Type B pancreatic cell (in vitro differentiated cells): ENCODE data around the gene PINLYP. TPM values are rescaled to one million over a fixed set of nuclear protein-coding genes. Genes with fewer than 3 reads are reported as not detected.

ENCODE experiments used
- DNase-seq: peaks from one replicate; pipeline ENCODE4 v3.0.0; 2021; ENCODE audit warnings: mixed read lengths; ENCODE audit not compliant: unreplicated experiment; ENCODE audit errors: extremely low spot score
- H3K27ac Mint-ChIP-seq: 2 replicates; pipeline ENCODE4 v1.8.0; 2021; ENCODE audit warnings: mild to moderate bottlenecking, mixed read lengths
- H3K27me3 Mint-ChIP-seq: 2 replicates; pipeline ENCODE4 v1.8.0; 2021; ENCODE audit warnings: mixed read lengths
- H3K36me3 Mint-ChIP-seq: 2 replicates; pipeline ENCODE4 v1.8.0; 2021; ENCODE audit warnings: mixed read lengths
- H3K4me1 Mint-ChIP-seq: one replicate; pipeline ENCODE4 v1.8.0; 2021; ENCODE audit warnings: mixed read lengths; ENCODE audit not compliant: unreplicated experiment
- H3K4me3 Mint-ChIP-seq: 2 replicates; pipeline ENCODE4 v1.8.0; 2021; ENCODE audit warnings: mild to moderate bottlenecking, mixed read lengths
- H3K9me3 Mint-ChIP-seq: 2 replicates; pipeline ENCODE4 v1.8.0; 2021; ENCODE audit warnings: mixed read lengths
- CTCF ChIP-seq: fragments of 200-600 bp; sonication (generic); conservative IDR thresholded peaks from 2 replicates; pipeline ENCODE4 v1.5.0; 2021; ENCODE audit warnings: antibody characterized with exemption, mild to moderate bottlenecking
- long read RNA-seq: library from polyadenylated mRNA; unstranded; transcript quantifications from one replicate; pipeline ENCODE4 v2.0.0, GENCODE V29; 2020
- total RNA-seq: library from RNA; stranded (reverse); gene quantifications from 2 replicates; pipeline ENCODE4 v1.2.1, GENCODE V29; 2021; ENCODE audit warnings: low replicate concordance

Gene PINLYP
- 5.6 and 6.0 TPM in 2 replicates for total RNA-seq
- long read RNA-seq, partial matches to known transcripts: 0 of 1 reads
- long read RNA-seq, other reads (novel, unspliced or antisense): 0 of 1 reads

- Mint-ChIP-seq H3K4me3 (peak within 1 kb of the TSS; percentile 97), H3K27ac (peak within 1 kb of the TSS; percentile 95), H3K9me3 (no peaks in the 10 kb centered on the region), H3K4me1 (peaks cover 35% of the 10 kb centered on the region), H3K27me3 (no peaks in the 10 kb centered on the region), H3K36me3 (peaks cover 4% of the 10 kb centered on the region)
- TF ChIP-seq CTCF: no peak
- DNase-seq: peak; percentile 96
Measured at GRCh38 chr19:43575156-43575950, at the start of gene PINLYP, which contains the start of gene XRCC1. PINLYP (plus strand) TSS chr19:43575801; CDS start chr19:43577192, 1,391 bp downstream. XRCC1 (minus strand) TSS chr19:43575527; CDS start chr19:43575458, 69 bp downstream.

- H3K27me3 Mint-ChIP-seq: no peaks in the 10 kb centered on the region
- H3K4me3 Mint-ChIP-seq: peak overlapping the region; percentile 89
- H3K9me3 Mint-ChIP-seq: no peaks in the 10 kb centered on the region
- peaks cover 5% of the 10 kb centered on the region for H3K4me1 Mint-ChIP-seq
- peaks cover 4% of the 10 kb centered on the region for H3K36me3 Mint-ChIP-seq
- H3K27ac Mint-ChIP-seq: peak overlapping the region; percentile 90
- no peak for TF ChIP-seq CTCF
- DNase-seq: no peak
Measured at GRCh38 chr19:43525836-43526771, 49.5 kb upstream of the PINLYP start.

GRCh38 chr19:43526884-43527859 is 48.4 kb upstream of the PINLYP start, which contains the start of gene ETHE1:
ETHE1 (minus strand) TSS chr19:43527201; CDS start chr19:43527177, 24 bp downstream.
- peak; percentile 30 for TF ChIP-seq CTCF
- H3K27ac Mint-ChIP-seq: peak within 1 kb of the TSS; percentile 90

GRCh38 chr19:43527860-43528622 is 47.6 kb upstream of the PINLYP start:
- peak overlapping the region; percentile 72 for H3K4me3 Mint-ChIP-seq
- TF ChIP-seq CTCF: no peak
- H3K27me3 Mint-ChIP-seq: no peaks in the 10 kb centered on the region
- DNase-seq: no peak
- H3K4me1 Mint-ChIP-seq: peaks cover 5% of the 10 kb centered on the region
- peaks cover under 1% of the 10 kb centered on the region for H3K36me3 Mint-ChIP-seq
- peak overlapping the region; percentile 89 for H3K27ac Mint-ChIP-seq
- H3K9me3 Mint-ChIP-seq: no peaks in the 10 kb centered on the region

More at GRCh38 chr19:43526884-43527859, 48.4 kb upstream of the PINLYP start, which contains the start of gene ETHE1:
- Mint-ChIP-seq H3K36me3 (peaks cover 4% of the 10 kb centered on the region), H3K27me3 (no peaks in the 10 kb centered on the region), H3K4me3 (peak within 1 kb of the TSS; percentile 89), H3K9me3 (no peaks in the 10 kb centered on the region), H3K4me1 (peaks cover 5% of the 10 kb centered on the region)
- DNase-seq: peak; percentile 86
